BJ (cell line): ENCODE measurements around the gene ADD3. TPM values are rescaled to one million over a fixed set of nuclear protein-coding genes. Genes with fewer than 3 reads are reported as not detected.
A peak's percentile ranks its signal among the peaks of the same experiment; 100 is the strongest.

ENCODE experiments used
- CTCF ChIA-PET: fragments of 350-600 bp; formaldehyde crosslinking; extraction: SDS; loops from one replicate; lab custom pipeline; 2021; ENCODE audit warnings: antibody characterized with exemption, inconsistent platforms; lab: Yijun Ruan, JAX
- POLR2A ChIA-PET: fragments of 300-600 bp; sonication (Branson Sonifier 250); formaldehyde crosslinking; extraction: SDS; loops from one replicate; lab custom pipeline; 2021; ENCODE audit warnings: antibody characterized with exemption; lab: Charles Lee
- DNase-seq: peaks from one replicate; pipeline ENCODE4 v3.0.0-alpha.2; 2011; ENCODE audit warnings: low read depth
- H3K27me3 ChIP-seq: 2 replicates; pipeline ENCODE4 v1.6.0; 2011; ENCODE audit warnings: low read length; ENCODE audit not compliant: control insufficient read depth, insufficient read depth
- H3K36me3 ChIP-seq: 2 replicates; pipeline ENCODE4 v1.5.1; 2011; ENCODE audit warnings: low read length; ENCODE audit not compliant: control insufficient read depth, insufficient read depth
- H3K4me3 ChIP-seq: 2 replicates; pipeline ENCODE4 v1.5.1; 2011; ENCODE audit warnings: low read depth, mild to moderate bottlenecking, control low read depth, low read length
- polyA plus RNA-seq: library from polyadenylated mRNA; depleted of rRNA; stranded (reverse); fragments of >200 nt; gene quantifications from 2 replicates; pipeline ENCODE4 v1.2.3, GENCODE V29; 2011
- TF ChIP-seq, protein P1 (sequence below): IDR thresholded peaks from 2 replicates; pipeline ENCODE4 v1.5.1; 2011; ENCODE audit warnings: low read depth, mild to moderate bottlenecking, control low read depth, inconsistent platforms, low read length, moderate library complexity; ENCODE audit not compliant: insufficient read depth

ADD3 gene
- polyA plus RNA-seq, 1 experiment: 52.0 TPM

- ChIA-PET CTCF (no interaction called here), POLR2A (no interaction called here)
- Histone ChIP-seq H3K27me3 (no peaks in the 10 kb centered on the region), H3K4me3 (no peak overlapping the region), H3K36me3 (no peaks in the 10 kb centered on the region)
- no peak for DNase-seq
- TF ChIP-seq, protein P1, sequence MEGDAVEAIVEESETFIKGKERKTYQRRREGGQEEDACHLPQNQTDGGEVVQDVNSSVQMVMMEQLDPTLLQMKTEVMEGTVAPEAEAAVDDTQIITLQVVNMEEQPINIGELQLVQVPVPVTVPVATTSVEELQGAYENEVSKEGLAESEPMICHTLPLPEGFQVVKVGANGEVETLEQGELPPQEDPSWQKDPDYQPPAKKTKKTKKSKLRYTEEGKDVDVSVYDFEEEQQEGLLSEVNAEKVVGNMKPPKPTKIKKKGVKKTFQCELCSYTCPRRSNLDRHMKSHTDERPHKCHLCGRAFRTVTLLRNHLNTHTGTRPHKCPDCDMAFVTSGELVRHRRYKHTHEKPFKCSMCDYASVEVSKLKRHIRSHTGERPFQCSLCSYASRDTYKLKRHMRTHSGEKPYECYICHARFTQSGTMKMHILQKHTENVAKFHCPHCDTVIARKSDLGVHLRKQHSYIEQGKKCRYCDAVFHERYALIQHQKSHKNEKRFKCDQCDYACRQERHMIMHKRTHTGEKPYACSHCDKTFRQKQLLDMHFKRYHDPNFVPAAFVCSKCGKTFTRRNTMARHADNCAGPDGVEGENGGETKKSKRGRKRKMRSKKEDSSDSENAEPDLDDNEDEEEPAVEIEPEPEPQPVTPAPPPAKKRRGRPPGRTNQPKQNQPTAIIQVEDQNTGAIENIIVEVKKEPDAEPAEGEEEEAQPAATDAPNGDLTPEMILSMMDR: no peak
These were observed 4.8 kb upstream of the ADD3 start for GRCh38 chr10:110002801-110003523.

DNA sequence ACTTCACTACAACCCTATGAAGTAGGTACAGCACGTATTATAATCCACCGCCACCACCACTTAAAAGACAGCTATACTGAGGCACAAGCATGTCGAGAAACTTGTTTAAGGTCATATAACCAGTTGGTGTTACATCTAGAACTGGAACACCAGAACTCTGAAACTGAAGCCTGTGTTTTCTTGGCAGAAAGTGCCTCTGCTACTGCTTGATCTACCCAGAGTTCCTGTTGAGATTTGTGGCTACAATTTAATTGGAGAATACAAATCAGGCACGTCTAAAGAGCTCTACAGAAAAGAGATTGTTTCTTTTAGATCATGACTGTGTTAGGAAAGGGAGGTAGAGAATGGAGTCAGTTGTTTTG, 4.3 kb upstream of the ADD3 start:
- CTCF ChIA-PET: no interaction called here
- H3K4me3 ChIP-seq: no peak overlapping the region

DNA sequence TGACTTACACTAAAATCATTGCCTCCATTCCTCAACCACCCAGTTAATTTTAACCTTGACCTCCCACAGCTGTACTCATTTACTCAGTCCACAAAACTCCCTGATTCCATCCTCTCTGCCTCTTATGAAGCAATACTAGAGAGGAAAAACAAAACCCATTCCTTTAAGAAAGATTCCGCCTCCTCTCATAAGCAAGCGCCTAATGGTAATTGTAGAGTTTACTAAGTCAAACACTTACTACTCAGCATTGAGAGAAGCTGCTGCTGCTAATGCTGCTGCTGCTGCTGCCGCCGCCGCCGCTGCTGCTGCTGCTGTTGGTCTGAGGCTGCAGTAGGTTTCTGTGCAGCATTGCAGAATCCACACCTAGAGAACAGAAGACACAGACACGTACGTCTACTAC, 2.1 kb upstream of the ADD3 start:
- TF ChIP-seq, protein P1: no peak
- Histone ChIP-seq H3K4me3 (peak overlapping the region; percentile 97), H3K27me3 (no peaks in the 10 kb centered on the region), H3K36me3 (no peaks in the 10 kb centered on the region)
- ChIA-PET POLR2A (interaction anchor here (0.7 kb wide), 1 partner anchor 13 kb away, joined by 4 read pairs; no protein-coding TSS in a partner anchor), CTCF (interaction anchor here (1.0 to 2.2 kb wide), 2 partner anchors 27 to 121 kb away, joined by 6 to 12 read pairs; no protein-coding TSS in a partner anchor)
- peak; percentile 73 for DNase-seq

More for the DNA sequence above, 4.3 kb upstream of the ADD3 start:
- DNase-seq: no peak
- TF ChIP-seq, protein P1: no peak
- POLR2A ChIA-PET: no interaction called here
- H3K36me3 ChIP-seq: no peaks in the 10 kb centered on the region
- no peaks in the 10 kb centered on the region for H3K27me3 ChIP-seq

GRCh38 chr10:110006358-110007160, 1.2 kb upstream of the ADD3 start:
- Histone ChIP-seq H3K27me3 (no peaks in the 10 kb centered on the region), H3K36me3 (no peaks in the 10 kb centered on the region), H3K4me3 (peak overlapping the region; percentile 97)
- TF ChIP-seq, protein P1: no peak
- CTCF ChIA-PET: interaction anchor here (0.6 to 2.2 kb wide), 8 partner anchors 9 to 299 kb away, joined by 3 to 12 read pairs (median 4); no protein-coding TSS in a partner anchor
- DNase-seq: no peak
- POLR2A ChIA-PET: interaction anchor here (0.7 to 1.1 kb wide), 3 partner anchors 14 to 49 kb away, joined by 4 read pairs; no protein-coding TSS in a partner anchor
